Esophagus muscularis mucosa (tissue), 4 donors: ENCODE results near the gene SDK1. TPM values are rescaled to one million over a fixed set of nuclear protein-coding genes. Genes with fewer than 3 reads are reported as not detected.

Experiments used
- DNase-seq: peaks from one replicate; pipeline ENCODE4 v3.0.0-alpha.2; 2017; ENCODE audit errors: extremely low spot score
- H3K27ac ChIP-seq, 4 donors: fragments of 200-600 bp; sonication (generic); replicated peaks in 1 of 4; 1 replicate in 3 of 4; 2 replicates in 1 of 4; pipeline ENCODE4 v1.5.1; 2016 to 2019; ENCODE audit warnings: mild to moderate bottlenecking in 1 of 4
- H3K27me3 ChIP-seq, 4 donors: fragments of 200-600 bp; sonication (generic); one replicate each; pipeline versions ENCODE4 v1.5.1 to v1.6.0; 2016 to 2019
- H3K36me3 ChIP-seq, 4 donors: fragments of 200-600 bp; sonication (generic); one replicate each; pipeline ENCODE4 v1.5.1; 2016 to 2019
- H3K4me1 ChIP-seq, 4 donors: fragments of 200-600 bp; sonication (generic); one replicate each; pipeline ENCODE4 v1.5.1; 2016 to 2019
- H3K4me3 ChIP-seq, 4 donors: fragments of 200-600 bp; sonication (generic); 1 replicate in 2 of 4; 2 replicates in 2 of 4; pipeline ENCODE4 v1.5.1; 2016 to 2019; ENCODE audit warnings: mild to moderate bottlenecking in 4 of 4, moderate library complexity in 1 of 4
- H3K9me3 ChIP-seq, 4 donors: fragments of 200-600 bp; sonication (generic); 1 replicate in 3 of 4; 2 replicates in 1 of 4; pipeline ENCODE4 v1.5.1; 2016 to 2019
- CTCF ChIP-seq, 3 experiments: fragments of 200-600 bp in 2 of 3; fragments of 450-650 bp in 1 of 3; sonication (generic) in 2 of 3; IDR thresholded peaks; one replicate each; pipeline ENCODE4 v1.5.1; 2017 to 2019; ENCODE audit warnings: antibody characterized with exemption in 3 of 3, mild to moderate bottlenecking in 2 of 3, moderate library complexity in 1 of 3
- EP300 ChIP-seq: sonication (generic); formaldehyde crosslinking; IDR thresholded peaks from one replicate; pipeline ENCODE4 v1.6.1; 2017; ENCODE audit warnings: antibody characterized with exemption
- POLR2A ChIP-seq: fragments of 450-650 bp; IDR thresholded peaks from one replicate; pipeline ENCODE4 v1.6.1; 2017; ENCODE audit warnings: antibody characterized with exemption, moderate library complexity, mild to moderate bottlenecking, low read depth
- POLR2AphosphoS5 ChIP-seq, 2 donors: sonication (generic); formaldehyde crosslinking; IDR thresholded peaks; one replicate each; pipeline ENCODE4 v1.6.1; 2017; ENCODE audit warnings: antibody characterized with exemption in 2 of 2
- WGBS: methylation state at CpG from one replicate; pipeline ENCODE4 v1.1.5; 2018; 5-methylcytosine and 5-hydroxymethylcytosine counted together
- intact Hi-C: fragments of 100-400 bp; cut with DNase I; formaldehyde crosslinking; loops from one replicate; pipeline ENCODE4 v1.15.1; 2023
- total RNA-seq, 4 donors: library from RNA; depleted of rRNA; stranded (reverse); fragments of >200 nt; gene quantifications; one replicate each; pipeline versions ENCODE4 v1.1.0 to v1.2.1, GENCODE V29; 2016

The SDK1 gene
- total RNA-seq, 4 donors from 2014 or later, result 7.8 to 18.6 (median 12.0) TPM

DNA sequence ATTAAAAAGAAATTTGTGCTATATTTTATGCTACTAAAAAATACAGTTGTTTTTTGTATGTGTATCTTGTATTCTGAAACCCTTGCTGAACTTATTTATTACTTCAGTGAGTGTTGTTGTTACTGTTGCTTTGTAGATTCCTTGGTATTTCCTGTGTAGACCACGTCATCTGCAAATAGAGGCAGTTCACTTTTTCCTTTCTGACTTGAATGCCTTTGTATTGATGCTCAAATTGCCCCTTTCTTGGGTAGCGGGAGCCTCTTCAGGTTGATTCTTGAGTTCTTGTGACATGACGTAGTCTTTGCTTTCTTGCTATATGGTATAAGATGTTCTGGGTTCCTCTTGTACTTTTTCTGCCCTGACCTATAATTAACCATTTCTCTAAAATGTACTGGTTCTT lies 504.1 kb downstream of the SDK1 start:
- Histone ChIP-seq H3K27me3 (no peaks in the 10 kb centered on the region), H3K9me3 (no peaks in the 10 kb centered on the region), H3K4me3 (no peak overlapping the region), H3K27ac (no peak overlapping the region), H3K4me1 (no peaks in the 10 kb centered on the region), H3K36me3 (no peaks in the 10 kb centered on the region)
- 75% methylated on average over 3 of the region's 3 CpGs for WGBS
- intact Hi-C loops, result no loop called here
- TF ChIP-seq POLR2A (no peak), CTCF (IDR thresholded peaks at IDR 0.05) (no peak), EP300 (no peak), POLR2AphosphoS5 (IDR thresholded peaks at IDR 0.05) (no peak)
- no peak for DNase-seq

DNA sequence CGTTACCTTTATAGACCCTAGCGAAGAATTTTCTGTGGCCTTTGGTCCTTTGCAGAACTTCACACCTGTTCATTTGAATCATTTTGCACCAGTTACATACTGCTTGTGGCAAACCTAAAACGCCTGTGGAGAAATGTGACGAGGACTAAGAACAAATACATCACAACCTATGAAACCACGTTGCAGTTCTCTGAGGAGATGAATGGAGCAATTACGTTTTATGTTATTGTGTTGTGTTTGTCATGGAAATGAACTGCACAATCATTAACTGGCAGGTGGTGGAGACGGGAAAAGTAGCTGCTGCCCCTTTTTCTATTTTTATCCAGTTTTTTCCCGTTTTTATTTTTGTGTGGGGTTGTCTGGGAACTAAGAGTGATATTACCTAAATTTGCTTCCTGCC lies 505.5 kb downstream of the SDK1 start:
- intact Hi-C loops, result no loop called here
- H3K4me3 ChIP-seq, result no peak overlapping the region
- no peaks in the 10 kb centered on the region for H3K4me1 ChIP-seq
- no peaks in the 10 kb centered on the region for H3K36me3 ChIP-seq
- no peak overlapping the region for H3K27ac ChIP-seq
- no peaks in the 10 kb centered on the region for H3K27me3 ChIP-seq
- 89% methylated on average over 8 of the region's 8 CpGs for WGBS
- TF ChIP-seq EP300 (no peak), CTCF (IDR thresholded peaks at IDR 0.05) (no peak), POLR2AphosphoS5 (IDR thresholded peaks at IDR 0.05) (no peak), POLR2A (no peak)
- no peaks in the 10 kb centered on the region for H3K9me3 ChIP-seq
- DNase-seq, result peak; percentile 62

GRCh38 chr7:3807824-3808223 lies 506.8 kb downstream of the SDK1 start:
- H3K9me3 ChIP-seq, result no peaks in the 10 kb centered on the region

DNA sequence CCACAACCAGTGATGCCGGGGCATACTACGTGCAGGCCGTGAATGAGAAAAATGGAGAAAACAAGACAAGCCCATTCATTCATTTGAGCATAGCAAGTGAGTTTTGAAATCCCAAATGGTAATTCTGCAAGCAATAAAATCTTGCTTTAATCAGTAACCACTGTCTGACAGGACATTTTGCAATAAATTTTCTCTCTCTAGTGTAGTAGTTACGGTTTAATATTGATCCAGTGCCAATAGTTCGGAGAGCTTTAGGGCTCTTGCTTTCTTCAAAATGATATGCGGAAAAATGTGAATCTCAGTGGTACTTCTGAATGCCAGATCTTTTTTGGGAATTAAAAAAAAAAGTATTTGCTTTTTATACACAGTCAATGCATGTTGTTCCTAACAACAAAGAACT lies 520.4 kb downstream of the SDK1 start:
- H3K27me3 ChIP-seq, result no peaks in the 10 kb centered on the region
- no peak overlapping the region for H3K4me3 ChIP-seq
- TF ChIP-seq POLR2A (no peak), CTCF (IDR thresholded peaks at IDR 0.05) (no peak), EP300 (no peak), POLR2AphosphoS5 (IDR thresholded peaks at IDR 0.05) (no peak)
- no peaks in the 10 kb centered on the region for H3K36me3 ChIP-seq
- no peaks in the 10 kb centered on the region for H3K9me3 ChIP-seq
- DNase-seq, result no peak
- intact Hi-C loops, result no loop called here
- H3K27ac ChIP-seq, result no peak overlapping the region
- WGBS, result 83% methylated on average over 6 of the region's 6 CpGs
- no peaks in the 10 kb centered on the region for H3K4me1 ChIP-seq

More at GRCh38 chr7:3807824-3808223, 506.8 kb downstream of the SDK1 start:
- Histone ChIP-seq H3K36me3 (no peaks in the 10 kb centered on the region), H3K4me3 (no peak overlapping the region), H3K27ac (no peak overlapping the region), H3K4me1 (no peaks in the 10 kb centered on the region), H3K27me3 (no peaks in the 10 kb centered on the region)
- intact Hi-C loops, result no loop called here
- WGBS, result 83% methylated on average over 9 of the region's 9 CpGs
- peak; percentile 68 for DNase-seq
- TF ChIP-seq CTCF (IDR thresholded peaks at IDR 0.05) (no peak), POLR2A (no peak), POLR2AphosphoS5 (IDR thresholded peaks at IDR 0.05) (no peak), EP300 (no peak)

DNA sequence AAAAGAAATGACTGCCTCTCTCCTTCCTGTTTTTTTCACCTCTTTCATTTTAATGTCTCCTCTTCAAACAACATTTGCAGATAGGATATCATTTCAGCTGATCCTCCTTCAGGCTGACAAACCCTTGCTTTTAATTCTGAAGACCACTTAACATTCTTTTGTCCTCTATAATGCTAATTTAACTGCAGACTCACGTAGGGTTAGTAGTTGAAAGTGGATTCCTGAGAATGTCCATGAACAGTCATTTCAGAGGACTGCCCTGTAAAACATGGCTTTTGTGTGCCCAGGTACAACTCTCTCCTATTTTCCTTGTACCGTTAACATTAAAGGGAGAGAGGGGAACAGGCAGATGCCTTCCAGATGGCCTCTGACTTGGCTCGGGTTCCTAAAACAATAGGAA lies 524.4 kb downstream of the SDK1 start:
- intact Hi-C loops, result loop anchor here (5.0 kb wide), 1 partner anchor 52 kb away; no protein-coding TSS in a partner anchor
- Histone ChIP-seq H3K27ac (no peak overlapping the region), H3K36me3 (no peaks in the 10 kb centered on the region), H3K9me3 (no peaks in the 10 kb centered on the region), H3K4me1 (no peaks in the 10 kb centered on the region), H3K4me3 (no peak overlapping the region), H3K27me3 (no peaks in the 10 kb centered on the region)
- no peak for DNase-seq
- WGBS, result 71% methylated on average over 3 of the region's 3 CpGs
- no peak for TF ChIP-seq EP300
- TF ChIP-seq POLR2A, result no peak
- no peak for TF ChIP-seq CTCF (IDR thresholded peaks at IDR 0.05)
